Measurements from ENCODE around the gene ACSS1.

ACSS1 gene

GRCh38 chr20:25046181-25046641 is 11.7 kb downstream of the ACSS1 start:
- DNase-seq (ENCODE audit: low read depth): no peak

- no peak for DNase-seq (ENCODE audit: low read depth)
Measured at GRCh38 chr20:25045343-25045712, 12.6 kb downstream of the ACSS1 start.

GRCh38 chr20:25044660-25045342 is 13.1 kb downstream of the ACSS1 start:
- DNase-seq (ENCODE audit: low read depth): no peak

- DNase-seq (ENCODE audit: low read depth): no peak
Measured at GRCh38 chr20:25044261-25044560, 13.7 kb downstream of the ACSS1 start.

GRCh38 chr20:25043499-25044260 is 14.3 kb downstream of the ACSS1 start:
- no peak for DNase-seq (ENCODE audit: low read depth)

GRCh38 chr20:25042531-25043498 is 15.1 kb downstream of the ACSS1 start:
- peak; percentile 86 for DNase-seq (ENCODE audit: low read depth)

- no peak for DNase-seq (ENCODE audit: low read depth)
Measured at GRCh38 chr20:25041813-25042530, 16.0 kb downstream of the ACSS1 start.

- no peak for DNase-seq (ENCODE audit: low read depth)
Measured at GRCh38 chr20:25040438-25040831, 17.5 kb downstream of the ACSS1 start.

GRCh38 chr20:25039697-25040437 is 18.1 kb downstream of the ACSS1 start:
- no peak for DNase-seq (ENCODE audit: low read depth)

GRCh38 chr20:25038591-25039015 is 19.3 kb downstream of the ACSS1 start:
- no peak for DNase-seq (ENCODE audit: low read depth)

GRCh38 chr20:25038103-25038410 is 19.9 kb downstream of the ACSS1 start:
- DNase-seq (ENCODE audit: low read depth): no peak

GRCh38 chr20:25037288-25038102 is 20.4 kb downstream of the ACSS1 start:
- no peak for DNase-seq (ENCODE audit: low read depth)

GRCh38 chr20:25036331-25036936 is 21.5 kb downstream of the ACSS1 start:
- no peak for DNase-seq (ENCODE audit: low read depth)

- DNase-seq (ENCODE audit: low read depth): no peak
Measured at GRCh38 chr20:25035921-25036320, 22.0 kb downstream of the ACSS1 start.

GRCh38 chr20:25033924-25034300 is 24.0 kb downstream of the ACSS1 start:
- no peak for DNase-seq (ENCODE audit: low read depth)

GRCh38 chr20:25033265-25033923 is 24.5 kb downstream of the ACSS1 start:
- DNase-seq (ENCODE audit: low read depth): no peak

GRCh38 chr20:25032478-25033264 is 25.3 kb downstream of the ACSS1 start:
- DNase-seq (ENCODE audit: low read depth): no peak

- no peak for DNase-seq (ENCODE audit: low read depth)
Measured at GRCh38 chr20:25032065-25032477, 25.9 kb downstream of the ACSS1 start.

GRCh38 chr20:25031241-25031640 is 26.7 kb downstream of the ACSS1 start:
- DNase-seq (ENCODE audit: low read depth): no peak
